ENCODE measurements around the gene ADGRD2.

ADGRD2 gene

DNA sequence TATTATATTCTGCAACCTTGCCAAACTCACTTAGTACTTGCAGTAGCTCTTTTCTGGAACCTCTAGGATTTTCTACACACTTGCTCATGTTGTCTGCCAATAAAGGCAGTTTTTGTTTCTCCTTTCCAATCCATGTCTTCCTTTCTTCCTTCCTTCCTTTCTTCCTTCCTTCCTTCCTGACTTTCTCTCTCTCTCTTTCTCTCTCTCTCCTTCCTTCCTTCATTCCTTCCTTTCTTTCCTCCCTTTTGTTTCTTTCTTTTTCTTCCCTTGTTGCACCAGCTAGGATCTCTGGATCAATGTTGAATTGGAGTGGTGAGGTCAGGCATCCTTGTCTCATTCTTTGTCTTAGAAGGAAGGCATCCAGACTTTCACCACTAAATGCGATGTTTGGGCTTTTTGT, 12.5 kb downstream of the ADGRD2 start:
- Histone ChIP-seq H3K36me3 (ENCODE audit: control insufficient read depth in 1 of 2, insufficient read depth in 2 of 2, low read length in 2 of 2) (no peaks in the 10 kb centered on the region), H3K9me3 (ENCODE audit: control insufficient read depth in 1 of 2, low read length in 2 of 2) (peaks cover 0 to 9% of the 10 kb centered on the region in 2 donors), H3K4me1 (ENCODE audit: control insufficient read depth in 1 of 2, insufficient read depth in 2 of 2, low read length in 2 of 2) (no peaks in the 10 kb centered on the region), H3K27ac (ENCODE audit: low read length) (no peak overlapping the region), H3K4me3 (ENCODE audit: low read depth in 1 of 2, low read length in 2 of 2) (no peak overlapping the region), H3K27me3 (ENCODE audit: low read depth, low read length) (no peaks in the 10 kb centered on the region)

DNA sequence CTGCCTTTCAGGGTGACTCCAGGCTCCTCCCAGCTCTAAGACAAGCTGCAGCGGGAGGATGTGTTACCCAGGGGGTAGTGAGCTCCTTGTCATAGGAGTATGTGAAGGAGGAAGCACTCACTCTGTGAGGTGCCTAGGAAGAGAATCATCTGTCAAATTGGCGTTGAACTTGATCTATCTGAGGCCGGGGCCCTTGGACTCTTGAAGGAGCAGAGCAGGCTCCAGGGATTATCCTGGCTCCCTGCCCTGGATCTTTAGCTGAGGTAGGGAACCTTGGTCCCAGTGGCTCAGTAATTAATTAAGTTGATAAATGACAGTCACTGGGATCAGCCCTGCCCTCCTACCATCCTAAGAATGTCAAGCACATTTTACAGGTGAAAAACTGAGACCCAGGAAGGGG, 15.5 kb downstream of the ADGRD2 start:
- Histone ChIP-seq H3K27me3 (ENCODE audit: low read depth, low read length) (no peaks in the 10 kb centered on the region), H3K9me3 (ENCODE audit: control insufficient read depth in 1 of 2, low read length in 2 of 2) (peaks cover 0 to 9% of the 10 kb centered on the region in 2 donors), H3K36me3 (ENCODE audit: control insufficient read depth in 1 of 2, insufficient read depth in 2 of 2, low read length in 2 of 2) (no peaks in the 10 kb centered on the region), H3K4me3 (ENCODE audit: low read depth in 1 of 2, low read length in 2 of 2) (no peak overlapping the region), H3K27ac (ENCODE audit: low read length) (no peak overlapping the region), H3K4me1 (ENCODE audit: control insufficient read depth in 1 of 2, insufficient read depth in 2 of 2, low read length in 2 of 2) (no peaks in the 10 kb centered on the region)

DNA sequence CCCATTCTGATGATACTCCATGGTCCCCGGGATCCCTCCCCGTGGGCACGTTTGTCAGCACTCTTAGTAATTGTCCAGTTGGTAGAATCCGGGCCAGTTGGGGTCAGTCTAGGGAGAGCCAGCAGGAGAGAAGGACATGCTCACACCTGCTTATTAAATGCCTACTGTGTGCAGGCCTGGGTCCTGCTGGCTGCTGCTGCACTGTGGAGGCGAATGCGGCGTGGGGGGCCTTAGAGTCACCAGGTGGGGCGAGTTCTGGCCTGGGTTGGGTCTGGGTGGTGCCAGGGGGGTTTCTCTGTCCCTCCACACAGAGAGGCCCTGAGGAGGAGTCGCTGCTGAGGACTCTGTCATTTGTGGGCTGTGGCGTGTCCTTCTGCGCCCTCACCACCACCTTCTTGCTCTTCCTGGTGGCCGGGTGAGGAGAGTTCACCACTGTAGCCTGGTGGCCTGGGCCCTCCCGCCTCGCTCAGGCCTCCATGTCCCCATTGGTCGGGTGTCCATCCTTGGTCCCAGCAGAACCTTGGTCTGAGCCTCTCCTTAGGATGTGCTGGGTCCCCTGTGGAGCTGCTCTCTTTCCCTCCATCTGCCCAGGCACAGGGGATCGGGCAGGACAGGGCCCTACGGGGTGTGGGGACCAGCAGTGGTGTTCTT, 17.3 kb downstream of the ADGRD2 start:
- H3K27me3 ChIP-seq (ENCODE audit: low read depth, low read length), result no peaks in the 10 kb centered on the region
- no peak overlapping the region for H3K4me3 ChIP-seq (ENCODE audit: low read depth in 1 of 2, low read length in 2 of 2)
- H3K9me3 ChIP-seq (ENCODE audit: control insufficient read depth in 1 of 2, low read length in 2 of 2), result peaks cover 0 to 9% of the 10 kb centered on the region in 2 donors
- no peak overlapping the region for H3K27ac ChIP-seq (ENCODE audit: low read length)
- H3K4me1 ChIP-seq (ENCODE audit: control insufficient read depth in 1 of 2, insufficient read depth in 2 of 2, low read length in 2 of 2), result no peaks in the 10 kb centered on the region
- no peaks in the 10 kb centered on the region for H3K36me3 ChIP-seq (ENCODE audit: control insufficient read depth in 1 of 2, insufficient read depth in 2 of 2, low read length in 2 of 2)

DNA sequence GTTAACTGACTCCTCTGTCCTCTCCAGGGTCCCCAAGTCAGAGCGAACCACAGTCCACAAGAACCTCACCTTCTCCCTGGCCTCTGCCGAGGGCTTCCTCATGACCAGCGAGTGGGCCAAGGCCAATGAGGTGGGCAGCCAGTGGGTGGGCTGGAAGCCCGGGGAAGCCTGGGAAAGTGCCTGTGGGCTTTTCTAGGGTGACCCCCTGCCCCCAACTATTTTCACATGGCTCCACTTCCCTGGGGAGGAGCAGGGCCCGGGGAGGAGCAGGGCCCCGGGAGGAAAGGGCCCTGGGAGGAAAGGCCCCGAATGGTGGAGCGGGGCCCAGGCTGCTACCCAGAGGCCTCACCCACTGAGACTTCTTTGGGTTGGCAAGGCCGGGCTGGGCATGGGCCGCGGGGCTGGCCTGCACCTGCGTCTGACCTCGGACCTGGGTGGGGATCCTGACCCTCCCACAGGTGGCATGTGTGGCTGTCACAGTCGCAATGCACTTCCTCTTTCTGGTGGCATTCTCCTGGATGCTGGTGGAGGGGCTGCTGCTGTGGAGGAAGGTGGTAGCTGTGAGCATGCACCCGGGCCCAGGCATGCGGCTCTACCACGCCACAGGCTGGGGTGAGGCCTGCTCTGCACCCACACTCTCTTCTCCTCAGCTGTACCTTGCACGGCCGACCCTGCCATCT, 17.9 kb downstream of the ADGRD2 start:
- Histone ChIP-seq H3K27ac (ENCODE audit: low read length) (no peak overlapping the region), H3K9me3 (ENCODE audit: control insufficient read depth in 1 of 2, low read length in 2 of 2) (peaks cover 0 to 2% of the 10 kb centered on the region in 2 donors), H3K36me3 (ENCODE audit: control insufficient read depth in 1 of 2, insufficient read depth in 2 of 2, low read length in 2 of 2) (no peaks in the 10 kb centered on the region), H3K4me1 (ENCODE audit: control insufficient read depth in 1 of 2, insufficient read depth in 2 of 2, low read length in 2 of 2) (no peaks in the 10 kb centered on the region), H3K27me3 (ENCODE audit: low read depth, low read length) (no peaks in the 10 kb centered on the region), H3K4me3 (ENCODE audit: low read depth in 1 of 2, low read length in 2 of 2) (no peak overlapping the region)

DNA sequence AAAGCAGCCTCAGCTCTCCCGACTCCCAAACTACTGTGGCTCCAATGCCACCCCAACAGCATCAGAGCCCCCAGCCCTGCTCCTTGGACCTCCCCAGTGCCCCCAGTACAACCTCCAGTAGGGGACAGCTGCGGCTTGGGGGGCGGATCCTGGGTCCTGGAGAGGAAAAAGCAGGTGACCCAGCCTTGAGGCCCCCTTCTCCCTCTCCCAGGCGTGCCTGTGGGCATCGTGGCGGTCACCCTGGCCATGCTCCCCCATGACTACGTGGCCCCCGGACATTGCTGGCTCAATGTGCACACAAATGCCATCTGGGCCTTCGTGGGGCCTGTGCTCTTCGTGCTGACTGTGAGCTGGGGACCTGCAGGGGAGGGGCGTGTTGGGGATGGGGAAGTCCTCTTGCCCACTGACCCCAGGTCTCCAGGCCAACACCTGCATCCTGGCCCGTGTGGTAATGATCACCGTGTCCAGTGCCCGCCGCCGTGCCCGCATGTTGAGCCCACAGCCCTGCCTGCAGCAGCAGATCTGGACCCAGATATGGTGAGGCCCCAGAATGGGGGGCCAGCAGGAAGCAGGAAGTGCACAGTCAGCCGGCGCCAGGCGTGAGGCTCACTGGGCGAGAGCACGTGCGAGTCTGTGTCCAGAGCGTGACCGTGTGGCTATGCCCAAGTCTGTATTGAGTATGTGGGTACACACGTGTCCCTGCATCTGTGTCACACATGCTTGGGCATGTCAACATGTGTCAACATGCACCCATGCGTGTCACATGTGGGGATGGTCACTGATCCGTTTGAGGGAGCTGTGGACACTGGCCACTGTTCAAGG, 19.0 kb downstream of the ADGRD2 start:
- Histone ChIP-seq H3K27me3 (ENCODE audit: low read depth, low read length) (no peaks in the 10 kb centered on the region), H3K36me3 (ENCODE audit: control insufficient read depth in 1 of 2, insufficient read depth in 2 of 2, low read length in 2 of 2) (no peaks in the 10 kb centered on the region)

DNA sequence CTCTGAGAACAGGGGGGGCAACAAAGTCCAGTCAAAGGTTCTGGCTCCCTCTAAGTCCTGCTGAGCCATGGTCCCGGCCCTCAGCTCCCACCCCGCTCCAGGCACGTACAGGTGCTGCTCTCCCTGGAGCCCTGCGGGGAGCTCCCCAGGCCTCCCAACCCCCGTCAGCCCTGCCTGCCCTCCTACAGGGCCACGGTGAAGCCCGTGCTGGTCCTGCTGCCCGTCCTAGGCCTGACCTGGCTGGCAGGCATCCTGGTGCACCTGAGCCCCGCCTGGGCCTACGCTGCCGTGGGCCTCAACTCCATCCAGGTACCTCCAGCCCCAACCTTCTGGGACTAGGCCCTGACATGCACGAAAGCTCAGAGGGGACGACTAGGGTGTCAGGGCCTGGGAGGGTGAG, 20.1 kb downstream of the ADGRD2 start:
- Histone ChIP-seq H3K4me3 (ENCODE audit: low read depth in 1 of 2, low read length in 2 of 2) (no peak overlapping the region), H3K27me3 (ENCODE audit: low read depth, low read length) (no peaks in the 10 kb centered on the region), H3K36me3 (ENCODE audit: control insufficient read depth in 1 of 2, insufficient read depth in 2 of 2, low read length in 2 of 2) (no peaks in the 10 kb centered on the region), H3K4me1 (ENCODE audit: control insufficient read depth in 1 of 2, insufficient read depth in 2 of 2, low read length in 2 of 2) (no peaks in the 10 kb centered on the region), H3K9me3 (ENCODE audit: control insufficient read depth in 1 of 2, low read length in 2 of 2) (no peaks in the 10 kb centered on the region), H3K27ac (ENCODE audit: low read length) (no peak overlapping the region)

More for the DNA sequence above, 19.0 kb downstream of the ADGRD2 start:
- Histone ChIP-seq H3K9me3 (ENCODE audit: control insufficient read depth in 1 of 2, low read length in 2 of 2) (no peaks in the 10 kb centered on the region), H3K27ac (ENCODE audit: low read length) (no peak overlapping the region), H3K4me1 (ENCODE audit: control insufficient read depth in 1 of 2, insufficient read depth in 2 of 2, low read length in 2 of 2) (no peaks in the 10 kb centered on the region), H3K4me3 (ENCODE audit: low read depth in 1 of 2, low read length in 2 of 2) (no peak overlapping the region)

DNA sequence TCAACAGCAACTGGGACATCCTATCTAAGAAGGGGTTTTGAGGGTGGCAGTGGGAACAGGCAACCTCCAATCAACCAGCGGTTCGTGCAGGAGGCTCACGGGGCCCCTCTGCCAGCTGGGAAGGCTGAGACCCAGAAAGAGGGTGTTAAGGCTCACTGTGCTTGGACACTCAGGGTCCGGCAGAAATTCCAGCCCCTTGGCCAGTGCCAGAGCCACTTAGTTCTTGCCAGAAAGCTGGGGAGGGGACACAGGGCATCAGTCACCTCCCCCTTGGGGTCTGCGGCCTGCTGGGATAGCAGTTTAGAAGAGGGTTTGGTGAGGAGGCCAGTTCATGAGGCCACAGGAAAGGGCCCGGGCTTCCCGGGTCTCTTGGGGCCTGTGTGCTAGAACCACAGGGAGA, 20.5 kb downstream of the ADGRD2 start:
- H3K4me3 ChIP-seq (ENCODE audit: low read depth in 1 of 2, low read length in 2 of 2), result no peak overlapping the region
- no peaks in the 10 kb centered on the region for H3K9me3 ChIP-seq (ENCODE audit: control insufficient read depth in 1 of 2, low read length in 2 of 2)
- no peaks in the 10 kb centered on the region for H3K27me3 ChIP-seq (ENCODE audit: low read depth, low read length)
- H3K36me3 ChIP-seq (ENCODE audit: control insufficient read depth in 1 of 2, insufficient read depth in 2 of 2, low read length in 2 of 2), result no peaks in the 10 kb centered on the region
- no peak overlapping the region for H3K27ac ChIP-seq (ENCODE audit: low read length)
- no peaks in the 10 kb centered on the region for H3K4me1 ChIP-seq (ENCODE audit: control insufficient read depth in 1 of 2, insufficient read depth in 2 of 2, low read length in 2 of 2)

DNA sequence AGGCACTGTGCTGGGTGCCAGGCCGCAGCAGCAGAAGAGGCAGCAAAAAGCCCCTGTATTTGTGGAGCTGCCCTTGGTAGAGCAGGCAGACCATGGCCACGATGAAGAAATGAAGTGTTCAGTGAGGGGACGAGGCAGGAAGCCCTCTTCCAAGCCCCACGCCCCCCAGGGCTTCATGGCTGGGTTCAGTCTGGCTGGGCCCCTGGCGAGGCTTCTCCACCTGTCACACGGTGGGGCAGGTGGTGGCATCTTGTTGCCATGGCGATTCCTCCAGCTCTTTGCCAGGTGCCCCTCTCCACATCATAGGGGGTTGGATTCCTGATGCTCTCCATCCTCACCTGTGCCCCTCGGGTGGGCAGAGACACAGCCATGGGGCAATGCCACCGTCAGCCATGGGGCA, 21.5 kb downstream of the ADGRD2 start:
- H3K9me3 ChIP-seq (ENCODE audit: control insufficient read depth in 1 of 2, low read length in 2 of 2), result no peaks in the 10 kb centered on the region
- no peak overlapping the region for H3K4me3 ChIP-seq (ENCODE audit: low read depth in 1 of 2, low read length in 2 of 2)
- H3K4me1 ChIP-seq (ENCODE audit: control insufficient read depth in 1 of 2, insufficient read depth in 2 of 2, low read length in 2 of 2), result no peaks in the 10 kb centered on the region
- no peaks in the 10 kb centered on the region for H3K36me3 ChIP-seq (ENCODE audit: control insufficient read depth in 1 of 2, insufficient read depth in 2 of 2, low read length in 2 of 2)
- no peaks in the 10 kb centered on the region for H3K27me3 ChIP-seq (ENCODE audit: low read depth, low read length)
- no peak overlapping the region for H3K27ac ChIP-seq (ENCODE audit: low read length)

DNA sequence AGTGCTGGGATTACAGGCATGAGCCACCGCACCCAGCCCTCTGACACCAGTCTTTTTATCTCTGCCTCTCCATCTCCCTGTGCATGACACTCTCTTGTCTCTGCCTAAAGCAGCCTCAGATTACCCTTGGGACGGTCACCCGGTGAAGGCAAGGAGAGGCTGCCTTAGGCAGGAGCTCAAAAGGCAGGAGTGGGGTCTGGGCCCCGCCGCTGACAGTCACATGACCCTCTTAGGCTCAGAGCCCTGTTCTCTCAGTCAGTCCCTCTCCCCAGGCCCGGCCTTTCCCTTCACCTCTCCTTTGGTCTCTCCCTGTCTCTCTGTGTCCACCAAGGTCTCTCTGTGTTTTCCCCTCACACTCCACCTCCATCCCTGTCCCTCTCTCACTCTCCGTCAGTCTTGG, 22.5 kb downstream of the ADGRD2 start:
- Histone ChIP-seq H3K27ac (ENCODE audit: low read length) (no peak overlapping the region), H3K4me1 (ENCODE audit: control insufficient read depth in 1 of 2, insufficient read depth in 2 of 2, low read length in 2 of 2) (peaks cover 0 to 6% of the 10 kb centered on the region in 2 donors), H3K36me3 (ENCODE audit: control insufficient read depth in 1 of 2, insufficient read depth in 2 of 2, low read length in 2 of 2) (no peaks in the 10 kb centered on the region), H3K27me3 (ENCODE audit: low read depth, low read length) (no peaks in the 10 kb centered on the region), H3K9me3 (ENCODE audit: control insufficient read depth in 1 of 2, low read length in 2 of 2) (no peaks in the 10 kb centered on the region), H3K4me3 (ENCODE audit: low read depth in 1 of 2, low read length in 2 of 2) (no peak overlapping the region)

DNA sequence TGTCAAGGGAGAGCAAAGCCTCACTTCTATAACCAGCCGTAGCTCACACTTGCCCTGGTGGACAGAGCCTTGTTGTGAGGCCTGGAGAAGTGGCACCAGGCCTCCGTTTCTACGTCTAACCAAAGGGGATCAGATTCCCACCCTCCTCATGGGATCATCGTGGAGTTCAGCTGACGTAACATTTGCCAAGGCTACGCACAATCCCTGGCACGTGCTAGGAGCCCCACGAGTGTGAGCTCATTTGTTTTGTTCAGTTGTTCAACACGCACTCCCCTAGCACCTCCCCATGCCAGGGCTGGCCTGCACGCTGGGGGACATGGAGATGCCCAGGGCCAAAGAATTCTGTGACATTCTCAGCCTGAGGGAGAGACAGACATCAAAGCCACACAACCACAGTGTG, 23.1 kb downstream of the ADGRD2 start:
- H3K36me3 ChIP-seq (ENCODE audit: control insufficient read depth in 1 of 2, insufficient read depth in 2 of 2, low read length in 2 of 2), result no peaks in the 10 kb centered on the region
- peaks cover 0 to 10% of the 10 kb centered on the region in 2 donors for H3K4me1 ChIP-seq (ENCODE audit: control insufficient read depth in 1 of 2, insufficient read depth in 2 of 2, low read length in 2 of 2)
- H3K4me3 ChIP-seq (ENCODE audit: low read depth in 1 of 2, low read length in 2 of 2), result no peak overlapping the region
- H3K9me3 ChIP-seq (ENCODE audit: control insufficient read depth in 1 of 2, low read length in 2 of 2), result no peaks in the 10 kb centered on the region
- H3K27ac ChIP-seq (ENCODE audit: low read length), result no peak overlapping the region
- peaks cover 4% of the 10 kb centered on the region for H3K27me3 ChIP-seq (ENCODE audit: low read depth, low read length)

DNA sequence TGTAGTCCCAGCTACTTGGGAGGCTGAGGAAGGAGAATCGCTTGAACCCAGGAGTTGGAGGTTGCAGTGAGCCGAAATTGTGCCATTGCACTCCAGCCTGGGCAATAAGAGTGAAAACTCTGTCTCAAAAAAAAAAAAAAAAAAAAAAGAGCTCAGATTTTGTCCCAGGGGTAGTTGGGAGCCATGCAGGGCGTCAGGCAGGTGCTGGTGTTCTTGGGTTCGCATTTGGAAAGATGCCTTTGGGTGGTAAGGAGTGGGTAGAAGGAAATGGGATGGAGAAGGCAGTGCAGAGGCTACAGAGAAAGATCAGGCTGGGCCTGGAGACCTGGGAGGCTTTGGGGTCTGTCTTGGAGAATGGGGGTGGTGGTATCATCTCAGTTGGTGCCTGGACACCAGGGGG, 23.9 kb downstream of the ADGRD2 start:
- Histone ChIP-seq H3K9me3 (ENCODE audit: control insufficient read depth in 1 of 2, low read length in 2 of 2) (no peaks in the 10 kb centered on the region), H3K36me3 (ENCODE audit: control insufficient read depth in 1 of 2, insufficient read depth in 2 of 2, low read length in 2 of 2) (no peaks in the 10 kb centered on the region), H3K4me3 (ENCODE audit: low read depth in 1 of 2, low read length in 2 of 2) (no peak overlapping the region), H3K27me3 (ENCODE audit: low read depth, low read length) (peaks cover 13% of the 10 kb centered on the region), H3K27ac (ENCODE audit: low read length) (no peak overlapping the region), H3K4me1 (ENCODE audit: control insufficient read depth in 1 of 2, insufficient read depth in 2 of 2, low read length in 2 of 2) (peaks cover 0 to 10% of the 10 kb centered on the region in 2 donors)

Data from muscle layer of duodenum (tissue), 2 donors.